ENCODE data around the gene CASP5.

CASP5 gene

GRCh38 chr11:104968856-104969776 is 53.9 kb downstream of the CASP5 start:
- Mint-ChIP-seq H3K4me3 (peak overlapping the region; percentile 65), H3K4me1 (ENCODE audit: low read depth) (peaks cover 32% of the 10 kb centered on the region), H3K9me3 (peaks cover 26% of the 10 kb centered on the region), H3K27ac (peak overlapping the region; percentile 93), H3K27me3 (no peaks in the 10 kb centered on the region), H3K36me3 (ENCODE audit: low read depth) (peaks cover 40% of the 10 kb centered on the region)
- intact Hi-C loops (cut with micrococcal nuclease): loop anchor here (5.0 to 10.0 kb wide), 3 partner anchors 132 to 374 kb away; no protein-coding TSS in a partner anchor

GRCh38 chr11:104968355-104968855 is 54.6 kb downstream of the CASP5 start, which contains the start of gene CASP4:
TSS of gene CASP4 (minus strand) at chr11:104968574. CDS start at chr11:104968525, 49 bp downstream.
- H3K36me3 Mint-ChIP-seq (ENCODE audit: low read depth): peaks cover 38% of the 10 kb centered on the region

GRCh38 chr11:104967534-104968354 is 55.2 kb downstream of the CASP5 start:
- Mint-ChIP-seq H3K27ac (peak overlapping the region; percentile 93), H3K4me1 (ENCODE audit: low read depth) (peaks cover 42% of the 10 kb centered on the region), H3K9me3 (peaks cover 13% of the 10 kb centered on the region), H3K36me3 (ENCODE audit: low read depth) (peaks cover 41% of the 10 kb centered on the region), H3K27me3 (no peaks in the 10 kb centered on the region), H3K4me3 (peak overlapping the region; percentile 81)
- intact Hi-C loops (cut with micrococcal nuclease): loop anchor here (2.0 to 10.0 kb wide), 4 partner anchors 65 to 373 kb away; no protein-coding TSS in a partner anchor

More at GRCh38 chr11:104968355-104968855, 54.6 kb downstream of the CASP5 start, which contains the start of gene CASP4:
- Mint-ChIP-seq H3K4me3 (peak within 1 kb of the TSS; percentile 81), H3K27ac (peak within 1 kb of the TSS; percentile 93), H3K27me3 (no peaks in the 10 kb centered on the region), H3K4me1 (ENCODE audit: low read depth) (peaks cover 35% of the 10 kb centered on the region), H3K9me3 (peaks cover 19% of the 10 kb centered on the region)
- intact Hi-C loops (cut with micrococcal nuclease): loop anchor here (5.0 to 10.0 kb wide), 3 partner anchors 131 to 374 kb away; no protein-coding TSS in a partner anchor

- intact Hi-C loops (cut with micrococcal nuclease): loop anchor here (2.0 to 10.0 kb wide), 4 partner anchors 67 to 371 kb away; no protein-coding TSS in a partner anchor
- Mint-ChIP-seq H3K9me3 (no peaks in the 10 kb centered on the region), H3K4me1 (ENCODE audit: low read depth) (peaks cover 55% of the 10 kb centered on the region), H3K27me3 (no peaks in the 10 kb centered on the region), H3K27ac (peak overlapping the region; percentile 43), H3K36me3 (ENCODE audit: low read depth) (peaks cover 57% of the 10 kb centered on the region), H3K4me3 (peak overlapping the region; percentile 10)
These were observed 57.2 kb downstream of the CASP5 start for GRCh38 chr11:104965735-104966134.

- Mint-ChIP-seq H3K36me3 (ENCODE audit: low read depth) (peaks cover 57% of the 10 kb centered on the region), H3K9me3 (no peaks in the 10 kb centered on the region), H3K27me3 (no peaks in the 10 kb centered on the region), H3K4me1 (ENCODE audit: low read depth) (peaks cover 65% of the 10 kb centered on the region), H3K4me3 (no peak overlapping the region), H3K27ac (no peak overlapping the region)
- intact Hi-C loops (cut with micrococcal nuclease): loop anchor here (10.0 kb wide), 2 partner anchors 221 to 369 kb away; no protein-coding TSS in a partner anchor
These were observed 58.7 kb downstream of the CASP5 start for GRCh38 chr11:104964247-104964646.

GRCh38 chr11:104962852-104963251 is 60.1 kb downstream of the CASP5 start:
- Mint-ChIP-seq H3K4me1 (ENCODE audit: low read depth) (peaks cover 66% of the 10 kb centered on the region), H3K4me3 (no peak overlapping the region), H3K36me3 (ENCODE audit: low read depth) (peaks cover 51% of the 10 kb centered on the region), H3K27me3 (no peaks in the 10 kb centered on the region), H3K27ac (no peak overlapping the region), H3K9me3 (no peaks in the 10 kb centered on the region)
- intact Hi-C loops (cut with micrococcal nuclease): loop anchor here (10.0 kb wide), 2 partner anchors 222 to 368 kb away; no protein-coding TSS in a partner anchor

GRCh38 chr11:104957280-104957679 is 65.7 kb downstream of the CASP5 start:
- intact Hi-C loops (cut with micrococcal nuclease): no loop called here
- H3K4me1 Mint-ChIP-seq (ENCODE audit: low read depth): peaks cover 50% of the 10 kb centered on the region
- no peaks in the 10 kb centered on the region for H3K9me3 Mint-ChIP-seq
- no peak overlapping the region for H3K27ac Mint-ChIP-seq
- H3K36me3 Mint-ChIP-seq (ENCODE audit: low read depth): peaks cover 50% of the 10 kb centered on the region
- no peaks in the 10 kb centered on the region for H3K27me3 Mint-ChIP-seq
- no peak overlapping the region for H3K4me3 Mint-ChIP-seq

- intact Hi-C loops (cut with micrococcal nuclease): no loop called here
- Mint-ChIP-seq H3K4me3 (no peak overlapping the region), H3K4me1 (ENCODE audit: low read depth) (peaks cover 46% of the 10 kb centered on the region)
These were observed 66.4 kb downstream of the CASP5 start for GRCh38 chr11:104956528-104956927.

GRCh38 chr11:104946907-104947306 is 76.1 kb downstream of the CASP5 start:
- H3K9me3 Mint-ChIP-seq: no peaks in the 10 kb centered on the region
- H3K27ac Mint-ChIP-seq: no peak overlapping the region
- no peak overlapping the region for H3K4me3 Mint-ChIP-seq
- no peaks in the 10 kb centered on the region for H3K27me3 Mint-ChIP-seq
- intact Hi-C loops (cut with micrococcal nuclease): no loop called here
- H3K4me1 Mint-ChIP-seq (ENCODE audit: low read depth): peaks cover 4% of the 10 kb centered on the region
- H3K36me3 Mint-ChIP-seq (ENCODE audit: low read depth): peaks cover 100% of the 10 kb centered on the region

More at GRCh38 chr11:104956528-104956927, 66.4 kb downstream of the CASP5 start:
- Mint-ChIP-seq H3K27me3 (no peaks in the 10 kb centered on the region), H3K27ac (no peak overlapping the region), H3K36me3 (ENCODE audit: low read depth) (peaks cover 51% of the 10 kb centered on the region), H3K9me3 (no peaks in the 10 kb centered on the region)
